Activated CD4-positive, alpha-beta T cell treated with anti-CD3 and anti-CD28 coated beads, Interleukin-2, amount 50 U/mL, for 4 hours (primary cell): ENCODE measurements around the gene TIMM9.
"Not testable (repeated sequence)": the region's sequence is repeated elsewhere in the genome, so short reads cannot be mapped to it uniquely, and the experiment has no call there.

Experiments used
- DNase-seq, 2 experiments: peaks; one replicate each; pipeline ENCODE4 v3.0.0-alpha.2; 2020

Gene TIMM9

GRCh38 chr14:58397156-58397555 is 30.2 kb downstream of the TIMM9 start:
- no peak for DNase-seq

- peak; percentile 52 to 57 for DNase-seq
Measured at GRCh38 chr14:58395812-58396788, 31.2 kb downstream of the TIMM9 start, which contains the start of gene TOMM20L. Gene TOMM20L, plus strand, starts transcription at chr14:58395930. Its CDS starts 28 bp downstream, at chr14:58395958.

GRCh38 chr14:58395562-58395811 is 31.8 kb downstream of the TIMM9 start:
- no peak for DNase-seq

DNA sequence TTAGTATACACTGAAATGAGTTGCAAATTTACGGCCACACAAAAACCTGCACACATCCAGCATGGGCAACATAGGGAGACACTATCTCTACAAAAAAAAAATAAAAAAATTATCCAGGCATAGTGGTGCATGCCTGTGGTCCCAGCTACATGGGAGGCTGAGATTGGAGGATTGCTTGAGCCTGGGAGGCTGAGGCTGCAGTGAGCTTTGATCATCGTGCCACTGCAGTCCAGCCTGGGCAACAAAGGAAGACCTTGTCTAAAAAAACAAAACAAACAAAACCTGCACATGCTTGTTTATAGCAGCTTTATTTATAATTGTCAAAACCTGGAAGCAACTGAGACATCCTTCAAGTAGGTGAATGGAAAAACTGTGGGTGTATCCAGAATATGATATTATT is 36.5 kb downstream of the TIMM9 start:
- no peak for DNase-seq

- no peak for DNase-seq
Measured at GRCh38 chr14:58376791-58377190, 50.5 kb downstream of the TIMM9 start.

- DNase-seq = no peak
Measured at GRCh38 chr14:58368956-58369355, 58.4 kb downstream of the TIMM9 start.

DNA sequence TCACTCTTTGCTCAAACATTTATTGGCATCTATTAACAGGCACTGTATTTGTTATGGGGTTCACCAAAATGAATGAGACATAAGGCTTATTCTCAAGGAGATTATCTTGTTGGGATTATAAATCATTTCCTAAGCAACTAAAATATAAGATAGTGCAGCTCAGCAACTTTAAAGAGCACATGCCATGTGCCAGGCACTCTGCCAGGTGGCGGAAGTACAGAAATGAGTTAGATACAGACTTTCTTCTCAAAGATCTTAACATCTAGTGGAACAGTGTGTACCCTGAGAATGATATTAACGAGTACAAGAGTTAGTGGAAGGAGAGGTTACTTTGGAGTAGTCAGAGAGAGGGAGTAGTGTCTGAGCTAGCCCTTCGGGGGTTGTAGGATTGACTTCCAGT is 60.0 kb downstream of the TIMM9 start:
- DNase-seq = no peak

DNA sequence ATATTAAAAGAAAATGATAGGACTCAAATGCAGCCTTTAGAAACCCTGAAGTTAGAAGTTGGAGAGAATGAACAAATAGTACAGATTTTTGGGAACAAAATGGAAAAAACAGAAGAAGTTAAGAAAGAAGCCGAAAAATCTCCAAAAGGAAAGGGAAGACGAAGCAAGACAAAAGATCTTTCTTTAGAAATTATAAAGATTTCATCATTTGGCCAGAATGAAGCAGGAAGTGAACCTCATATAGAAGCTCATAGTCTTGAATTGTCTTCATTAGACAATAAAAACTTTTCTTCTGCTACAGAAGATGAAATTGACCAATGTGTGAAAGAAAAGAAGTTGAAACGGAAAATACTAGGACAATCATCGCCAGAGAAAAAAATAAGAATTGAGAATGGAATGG is 63.0 kb downstream of the TIMM9 start:
- DNase-seq = no peak

- DNase-seq = no peak
Measured at GRCh38 chr14:58362798-58363412, 64.4 kb downstream of the TIMM9 start.

DNA sequence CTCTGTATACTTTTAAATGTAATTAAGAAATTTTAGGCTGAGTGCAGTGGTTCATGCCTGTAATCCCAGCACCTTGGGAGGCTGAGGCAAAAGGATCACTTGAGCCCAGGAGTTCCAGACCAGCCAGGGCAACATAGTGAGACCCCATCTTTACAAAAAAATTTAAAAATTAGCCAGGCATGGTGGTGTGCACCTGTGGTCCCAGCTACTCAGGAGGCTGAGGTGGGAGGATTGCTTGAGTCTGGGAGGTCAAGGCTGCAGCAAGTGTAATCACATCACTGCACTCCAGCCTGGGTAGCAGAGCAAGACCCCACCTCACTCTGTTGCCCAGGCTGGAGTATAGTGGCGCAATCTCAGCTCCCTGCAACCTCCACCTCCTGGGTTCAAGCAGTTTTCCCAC is 65.1 kb downstream of the TIMM9 start:
- not testable (repeated sequence) for DNase-seq
